Stimulated activated CD8-positive, alpha-beta memory T cell treated with anti-CD3 and anti-CD28 coated beads, Interleukin-7, amount 100 ng/mL, for 1 hour (primary cell): Measurements from ENCODE around the gene GNPTG.
A peak's percentile ranks its signal among the peaks of the same experiment; 100 is the strongest.

Source experiments
- DNase-seq, 2 donors: peaks; one replicate each; pipeline ENCODE4 v3.0.0-alpha.2; 2020; ENCODE audit warnings: low read depth in 2 of 2

GNPTG gene

DNA sequence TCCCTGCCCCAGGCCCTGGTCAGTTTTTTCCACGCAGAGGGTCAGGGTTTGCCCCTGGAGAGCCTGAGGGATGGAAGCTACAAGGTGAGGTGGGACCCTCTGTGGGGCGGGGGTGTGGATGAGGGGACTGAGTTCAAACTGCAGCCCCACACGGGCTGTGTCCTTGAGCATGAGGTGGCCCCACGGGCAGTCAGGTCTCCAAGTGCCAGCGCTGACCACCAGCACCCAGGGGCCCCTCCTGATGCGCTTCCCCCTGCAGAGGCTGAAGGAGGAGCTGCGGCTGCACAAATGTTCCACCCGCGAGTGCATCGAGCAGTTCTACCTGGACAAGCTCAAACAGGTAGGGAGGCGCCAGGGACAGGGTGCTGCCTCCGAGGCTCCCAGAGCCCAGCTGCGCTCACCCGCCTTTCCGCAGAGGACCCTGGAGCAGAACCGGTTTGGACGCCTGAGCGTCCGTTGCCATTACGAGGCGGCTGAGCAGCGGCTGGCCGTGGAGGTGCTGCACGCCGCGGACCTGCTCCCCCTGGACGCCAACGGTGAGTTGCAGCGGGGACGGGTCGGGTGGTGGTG is 4.4 kb upstream of the GNPTG start:
- no peak for DNase-seq

DNA sequence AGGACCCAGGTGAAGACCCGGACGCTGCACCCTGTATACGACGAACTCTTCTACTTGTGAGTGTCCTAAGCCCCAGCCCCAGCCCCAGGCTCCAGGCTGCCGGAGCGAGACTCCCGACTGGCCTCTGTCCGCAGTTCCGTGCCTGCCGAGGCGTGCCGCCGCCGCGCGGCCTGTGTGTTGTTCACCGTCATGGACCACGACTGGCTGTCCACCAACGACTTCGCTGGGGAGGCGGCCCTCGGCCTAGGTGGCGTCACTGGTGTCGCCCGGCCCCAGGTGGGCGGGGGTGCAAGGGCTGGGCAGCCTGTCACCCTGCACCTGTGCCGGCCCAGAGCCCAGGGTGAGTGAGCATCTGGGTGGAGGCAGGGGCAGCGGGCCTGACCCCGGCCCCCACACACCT is 3.8 kb upstream of the GNPTG start:
- no peak for DNase-seq

DNA sequence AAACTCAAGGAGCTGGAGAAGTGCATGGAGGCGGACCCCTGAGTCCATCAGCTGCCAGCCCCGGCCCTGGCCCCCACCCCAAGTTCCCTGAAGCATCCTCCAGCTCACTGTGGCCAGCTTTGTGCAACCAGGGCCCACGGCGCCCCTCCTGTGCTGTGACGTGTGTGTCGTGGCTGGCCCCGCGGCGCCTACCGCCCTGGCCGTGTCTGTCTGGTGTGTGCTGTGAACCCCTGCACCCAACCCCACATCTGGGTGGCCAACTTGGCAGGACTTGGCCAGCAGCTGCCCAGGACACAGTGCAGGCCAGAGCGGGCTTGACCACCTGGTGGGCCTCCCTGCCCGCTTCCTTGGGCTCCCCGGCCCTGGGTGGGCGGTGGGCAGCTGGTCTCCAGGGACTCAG is 3.3 kb upstream of the GNPTG start:
- no peak for DNase-seq

DNA sequence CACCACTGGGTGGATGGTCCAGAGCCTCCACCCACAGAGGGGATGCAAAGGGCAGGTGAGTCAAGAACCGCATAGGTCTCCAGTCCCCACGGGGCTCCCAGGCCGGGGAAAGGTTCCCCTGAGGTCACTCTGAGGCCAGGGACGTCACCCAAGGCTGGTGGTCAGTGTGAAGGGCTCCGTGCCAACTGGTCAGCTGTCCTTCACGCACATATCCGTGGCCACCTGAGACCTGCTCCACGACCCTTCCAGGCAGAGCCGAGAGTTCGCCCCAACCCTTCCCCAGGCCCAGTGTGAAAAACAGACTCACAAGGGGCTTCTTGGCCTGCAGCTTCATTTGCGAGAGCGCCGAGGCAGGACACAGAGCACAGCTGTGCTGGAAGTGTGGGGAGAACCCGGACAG is 2.8 kb upstream of the GNPTG start:
- no peak for DNase-seq

DNA sequence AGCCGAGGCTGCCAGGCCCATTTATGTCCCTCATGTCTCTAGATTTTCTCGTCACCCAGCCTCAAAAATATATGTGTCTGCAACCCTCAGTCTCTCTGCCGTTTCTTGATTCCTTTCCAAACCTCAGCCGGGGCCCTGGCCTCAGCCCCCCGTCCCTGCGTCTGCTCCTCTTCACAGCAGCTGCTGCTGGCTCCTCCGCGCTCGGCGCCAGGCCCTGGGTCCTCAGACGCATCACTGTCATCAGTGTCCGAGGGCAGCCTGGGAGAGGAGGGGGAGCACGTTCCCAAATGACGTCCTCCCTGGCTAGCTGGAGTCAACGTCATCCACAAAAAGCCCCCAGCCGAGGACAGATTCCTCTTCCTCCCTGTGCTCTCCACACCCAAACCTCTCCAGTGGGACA is 2.4 kb upstream of the GNPTG start:
- DNase-seq, result no peak

DNA sequence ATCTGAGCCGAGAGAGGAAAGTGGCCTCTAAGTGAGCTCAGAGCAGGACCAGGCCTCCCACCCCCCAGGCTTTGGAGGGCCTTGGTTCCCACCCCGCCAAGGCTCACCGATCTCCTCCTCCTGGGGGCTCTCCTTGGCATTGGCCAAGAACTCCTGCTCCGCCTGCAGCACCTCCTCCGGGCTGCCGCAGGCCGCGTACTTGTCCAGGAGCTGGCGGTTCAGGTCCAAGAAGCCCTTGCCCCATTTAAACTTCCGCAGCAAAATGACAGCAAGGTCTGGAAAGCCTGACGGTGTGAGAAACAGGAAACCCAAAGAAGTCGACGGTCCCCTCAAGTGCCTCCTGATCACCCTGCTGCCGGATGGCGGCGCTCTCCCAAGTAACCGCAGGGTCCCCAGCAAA is 1.8 kb upstream of the GNPTG start:
- DNase-seq, result no peak

DNA sequence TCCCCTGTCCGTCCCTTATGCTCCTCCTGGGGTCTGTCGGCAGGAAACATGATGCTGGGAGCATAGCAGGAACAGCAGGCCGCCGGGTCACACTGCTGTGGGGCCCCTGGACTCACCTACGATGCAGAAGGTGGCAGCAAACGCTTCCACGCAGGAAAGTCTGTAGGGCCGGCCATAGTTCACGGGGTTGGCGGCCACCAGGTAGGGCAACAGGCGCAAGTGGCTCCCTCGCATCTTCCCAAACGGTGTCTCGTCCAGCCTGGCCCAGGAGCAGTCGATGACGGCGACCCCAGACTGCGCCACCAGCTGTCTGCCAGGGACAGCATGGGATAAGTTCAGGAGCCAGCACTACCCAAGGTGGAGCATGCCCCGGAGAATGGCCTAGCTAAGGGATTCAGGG is 1.0 kb upstream of the GNPTG start:
- no peak for DNase-seq

DNA sequence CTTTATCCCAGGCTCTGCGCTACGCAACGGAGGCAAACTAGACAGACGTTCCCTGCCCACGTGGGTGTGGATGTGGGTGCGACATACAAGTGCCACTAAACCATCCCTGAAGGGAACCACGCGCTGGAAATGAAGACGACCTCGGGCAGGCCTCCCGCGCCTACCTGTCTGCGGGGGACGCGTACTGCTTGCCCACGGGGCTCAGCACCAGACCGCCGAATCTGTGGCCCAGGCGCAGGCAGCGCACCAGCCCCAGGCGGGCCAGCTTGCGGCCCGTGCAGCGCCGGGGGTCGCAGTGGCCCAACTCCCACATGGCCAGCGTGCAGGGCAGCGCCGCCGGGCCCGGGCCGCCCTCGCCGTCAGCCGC is 533 bp upstream of the GNPTG start:
- DNase-seq, result no peak

DNA sequence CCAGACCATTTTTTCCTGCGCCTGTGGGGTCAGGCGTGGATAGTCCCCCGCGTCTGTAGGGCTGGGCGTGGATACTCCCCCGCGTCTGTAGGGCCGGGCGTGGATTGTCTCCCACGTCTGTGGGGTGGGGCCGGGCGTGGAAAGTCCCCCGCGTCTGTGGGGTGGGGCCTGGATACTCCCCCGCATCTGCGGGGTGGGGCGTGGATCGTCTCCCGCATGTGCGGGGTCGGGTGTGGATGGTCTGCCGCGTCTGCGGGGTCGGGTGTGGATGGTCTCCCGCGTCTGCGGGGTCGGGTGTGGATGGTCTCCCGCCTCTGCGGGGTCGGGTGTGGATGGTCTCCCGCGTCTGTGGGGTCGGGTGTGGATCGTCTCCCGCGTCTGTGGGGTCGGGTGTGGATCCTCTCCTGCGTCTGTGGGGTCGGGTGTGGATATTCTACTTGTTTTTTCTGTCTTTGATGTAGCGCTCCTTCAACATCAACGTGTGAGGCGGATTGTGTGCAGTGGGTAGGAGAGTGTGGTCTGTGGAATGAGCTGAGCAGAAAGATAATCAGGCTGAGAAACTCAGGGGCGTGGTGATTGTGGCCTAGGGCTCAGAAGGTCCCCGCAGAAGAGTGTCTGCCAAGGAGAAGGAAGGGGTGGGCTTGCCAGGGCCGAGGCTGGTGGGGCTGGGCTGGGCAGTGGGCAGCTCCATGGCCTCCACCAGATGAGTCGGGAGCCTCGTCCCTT is 3.2 kb downstream of the GNPTG start:
- DNase-seq, result no peak

DNA sequence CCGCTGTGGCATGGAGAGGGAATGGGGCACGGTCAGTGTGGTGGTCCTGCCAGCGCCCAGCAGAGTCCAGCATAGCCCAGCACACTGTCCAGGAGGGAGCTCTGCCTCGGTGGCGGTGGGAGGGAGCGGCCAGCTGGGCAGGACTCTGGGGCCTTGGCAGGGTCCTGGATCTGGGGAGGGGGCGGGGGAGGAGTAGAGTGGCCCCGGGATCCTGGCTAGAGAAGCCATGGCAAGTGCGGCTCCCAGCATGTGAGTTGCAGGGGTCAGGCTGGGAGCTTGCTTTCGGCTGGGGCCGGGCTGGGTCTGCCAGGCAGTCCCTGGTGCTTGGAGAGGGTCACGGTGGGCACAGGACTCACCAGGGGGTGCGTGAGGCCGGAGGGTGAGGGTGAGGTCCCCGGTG is 3.9 kb downstream of the GNPTG start:
- DNase-seq, result no peak

DNA sequence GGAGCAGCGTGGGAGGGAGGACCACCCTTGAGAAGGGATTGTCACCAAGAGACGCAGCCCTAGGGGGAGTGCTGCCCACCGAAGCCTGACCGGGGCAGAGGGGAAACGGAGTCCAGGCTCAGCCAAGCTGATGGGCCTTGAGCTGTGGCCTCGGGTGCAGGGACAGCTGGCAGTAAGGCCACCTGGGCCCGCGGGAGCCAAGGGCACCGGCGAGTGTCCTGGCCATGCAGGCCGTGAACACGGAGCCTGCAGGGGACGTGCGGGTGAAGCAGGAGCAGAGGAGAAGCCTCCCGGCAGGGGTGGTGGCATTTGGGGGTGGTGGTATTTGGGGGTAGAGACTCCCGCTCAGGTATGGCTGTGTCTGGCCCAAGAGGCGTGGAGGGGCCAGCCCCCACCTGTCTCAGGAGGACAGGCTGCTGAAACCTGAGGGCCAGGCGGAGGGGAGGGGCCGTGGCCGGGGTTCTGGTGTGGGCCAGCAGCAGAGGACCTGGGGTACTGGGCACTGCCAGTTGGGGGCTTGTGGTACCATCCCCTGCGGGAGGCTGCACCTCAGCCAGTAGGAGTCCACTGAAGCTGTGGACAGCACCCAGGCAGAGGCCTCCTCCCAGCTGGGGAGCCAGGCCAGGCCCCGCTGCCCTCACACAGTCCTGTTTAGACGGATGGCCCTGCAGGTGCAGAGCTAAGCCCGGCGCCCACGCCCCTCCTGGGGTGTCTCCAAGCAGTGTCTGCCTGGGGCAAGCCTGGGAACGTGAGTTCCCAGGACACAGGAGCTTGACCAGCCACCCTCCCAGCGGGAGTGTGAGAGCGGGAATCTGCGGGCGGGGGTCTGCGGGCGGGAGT is 4.5 kb downstream of the GNPTG start:
- DNase-seq, result no peak

DNA sequence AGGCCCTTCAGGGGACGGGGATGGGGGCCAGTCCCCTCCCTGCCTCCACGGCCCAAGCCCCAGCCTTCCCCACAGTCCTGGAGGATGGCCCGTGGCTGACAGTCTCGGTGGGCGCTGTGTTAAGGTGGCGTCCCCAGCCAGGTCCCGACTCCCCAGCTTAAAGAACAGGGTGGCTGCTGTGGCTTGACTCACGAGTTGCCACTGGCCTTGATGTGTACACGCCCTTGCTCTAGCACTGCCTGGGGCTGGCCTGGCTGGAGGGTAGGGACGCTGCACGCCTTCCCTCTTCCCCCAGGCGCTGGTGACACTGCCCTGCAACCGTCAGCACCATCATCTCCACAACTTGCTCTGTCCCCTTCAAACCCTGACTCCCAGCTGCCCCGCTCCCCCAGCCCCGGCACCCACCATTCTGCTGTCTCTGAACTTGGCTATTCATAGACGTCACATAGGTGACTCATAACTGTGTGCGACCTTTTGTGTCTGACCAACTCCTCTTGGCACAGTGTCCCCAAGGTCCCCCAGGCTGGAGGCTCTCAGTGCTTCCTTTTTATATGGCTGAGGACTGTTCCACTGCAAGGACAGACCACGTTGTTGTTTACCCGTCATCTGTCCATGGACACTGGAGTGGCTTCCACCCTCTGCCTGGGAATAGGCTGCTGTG is 6.3 kb downstream of the GNPTG start:
- DNase-seq, result no peak

DNA sequence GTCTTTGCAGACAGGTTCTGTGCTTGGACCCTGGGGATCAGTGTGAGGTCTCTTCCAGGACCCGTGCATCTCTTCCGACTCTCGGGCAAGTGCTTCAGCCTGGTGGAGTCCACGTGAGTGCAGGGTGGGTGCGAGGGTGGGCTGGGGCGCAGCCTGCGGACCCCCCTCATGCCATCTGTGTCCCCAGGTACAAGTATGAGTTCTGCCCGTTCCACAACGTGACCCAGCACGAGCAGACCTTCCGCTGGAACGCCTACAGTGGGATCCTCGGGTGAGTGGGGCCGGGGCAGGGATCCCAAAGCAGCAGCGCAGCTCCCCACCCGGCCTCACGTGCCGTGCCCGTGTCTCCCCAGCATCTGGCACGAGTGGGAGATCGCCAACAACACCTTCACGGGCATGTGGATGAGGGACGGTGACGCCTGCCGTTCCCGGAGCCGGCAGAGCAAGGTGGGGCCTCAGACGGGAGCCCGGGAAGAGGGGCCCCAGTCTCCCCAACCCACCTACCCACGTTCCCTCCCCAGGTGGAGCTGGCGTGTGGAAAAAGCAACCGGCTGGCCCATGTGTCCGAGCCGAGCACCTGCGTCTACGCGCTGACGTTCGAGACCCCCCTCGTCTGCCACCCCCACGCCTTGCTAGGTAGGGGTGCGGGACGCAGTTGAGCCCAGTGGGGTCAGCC is 10.1 kb downstream of the GNPTG start:
- DNase-seq, result no peak

DNA sequence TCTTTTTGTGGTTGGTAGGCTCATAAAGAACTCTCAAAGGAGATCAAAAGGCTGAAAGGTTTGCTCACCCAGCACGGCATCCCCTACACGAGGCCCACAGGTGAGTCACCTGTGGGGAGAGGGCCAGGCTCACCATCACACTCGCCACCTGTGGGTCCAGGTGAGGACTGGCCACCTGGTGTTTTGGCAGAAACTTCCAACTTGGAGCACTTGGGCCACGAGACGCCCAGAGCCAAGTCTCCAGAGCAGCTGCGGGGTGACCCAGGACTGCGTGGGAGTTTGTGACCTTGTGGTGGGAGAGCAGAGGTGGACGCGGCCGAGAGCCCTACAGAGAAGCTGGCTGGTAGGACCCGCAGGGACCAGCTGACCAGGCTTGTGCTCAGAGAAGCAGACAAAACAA is 11.1 kb downstream of the GNPTG start:
- DNase-seq, result no peak

DNA sequence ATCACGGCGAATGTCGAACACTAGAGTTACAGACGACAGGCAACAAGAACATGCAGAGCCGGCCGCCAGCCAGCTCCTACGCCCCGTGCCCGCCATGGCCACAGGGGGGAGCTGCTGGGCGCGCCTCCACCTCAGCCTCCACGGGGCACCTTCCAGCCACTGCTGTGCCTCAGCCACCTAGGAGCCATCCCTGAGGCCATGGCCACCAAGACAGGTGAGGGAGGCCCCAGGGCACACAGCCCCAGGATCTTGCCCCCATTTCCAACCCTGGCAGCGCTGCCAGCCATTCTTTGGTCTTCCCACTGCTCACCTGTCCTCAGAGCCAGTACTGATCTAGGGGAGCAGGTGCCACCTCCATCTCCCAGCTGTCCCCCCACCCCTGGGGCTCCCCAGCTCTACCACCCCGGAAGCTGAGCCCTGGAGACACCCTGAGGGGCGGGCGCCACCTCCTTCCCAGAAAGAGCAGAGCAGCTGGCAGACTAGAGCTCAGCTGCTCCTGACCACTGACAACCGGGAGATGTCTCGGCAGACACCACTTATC is 11.8 kb downstream of the GNPTG start:
- DNase-seq, result peak in 1 of 2 donors; percentile 43

DNA sequence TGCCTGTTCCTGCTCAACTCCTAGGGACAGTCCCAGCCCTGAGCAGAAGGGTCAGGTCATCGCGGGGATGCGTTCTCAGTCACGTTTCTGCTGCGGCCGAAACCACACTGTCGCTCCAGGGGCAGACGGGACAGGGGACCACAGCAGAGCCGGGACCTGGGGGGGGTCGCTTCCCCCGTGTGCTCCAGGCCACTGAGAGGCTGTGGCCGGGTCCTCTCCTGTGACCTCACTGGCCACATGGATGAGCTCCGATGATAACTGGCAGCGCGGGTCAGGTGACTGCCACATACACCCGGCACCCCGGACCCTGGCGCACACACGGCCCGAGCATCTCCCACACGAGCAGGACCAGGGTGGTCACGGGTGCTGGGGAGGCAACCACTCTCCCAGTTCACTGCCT is 12.8 kb downstream of the GNPTG start:
- no peak for DNase-seq

DNA sequence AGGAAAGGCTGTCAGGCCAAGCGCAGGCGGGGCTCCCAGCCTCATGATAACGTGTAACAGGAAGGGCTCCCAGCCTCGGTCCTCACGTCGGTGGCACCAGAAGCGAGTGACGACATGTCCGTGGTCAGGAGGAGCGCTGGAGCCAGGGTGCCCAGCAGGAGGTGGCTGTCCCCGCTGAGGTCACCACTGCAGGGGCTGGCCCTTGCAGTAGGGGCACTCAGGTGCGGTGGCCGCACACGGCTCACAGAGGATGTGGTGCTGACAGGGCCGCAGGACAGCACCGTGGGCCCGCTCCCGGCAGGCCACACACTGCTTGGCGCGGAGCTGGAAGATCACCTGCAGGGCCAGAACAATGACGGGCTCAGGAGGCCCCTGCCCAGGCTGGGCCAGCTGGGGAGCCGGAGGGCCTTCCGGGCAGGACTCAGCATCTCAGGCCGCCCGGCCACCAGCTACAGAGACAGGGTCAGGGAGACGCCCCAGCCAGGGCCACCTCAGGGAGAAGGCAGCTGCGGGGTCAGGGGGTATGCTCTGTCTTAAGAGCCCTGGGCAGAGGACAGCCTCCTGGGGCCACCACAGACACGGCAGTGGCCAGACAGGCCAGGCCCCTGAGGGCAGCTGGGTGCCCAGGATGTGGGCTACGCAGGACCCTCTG is 14.5 kb downstream of the GNPTG start:
- DNase-seq, result no peak

DNA sequence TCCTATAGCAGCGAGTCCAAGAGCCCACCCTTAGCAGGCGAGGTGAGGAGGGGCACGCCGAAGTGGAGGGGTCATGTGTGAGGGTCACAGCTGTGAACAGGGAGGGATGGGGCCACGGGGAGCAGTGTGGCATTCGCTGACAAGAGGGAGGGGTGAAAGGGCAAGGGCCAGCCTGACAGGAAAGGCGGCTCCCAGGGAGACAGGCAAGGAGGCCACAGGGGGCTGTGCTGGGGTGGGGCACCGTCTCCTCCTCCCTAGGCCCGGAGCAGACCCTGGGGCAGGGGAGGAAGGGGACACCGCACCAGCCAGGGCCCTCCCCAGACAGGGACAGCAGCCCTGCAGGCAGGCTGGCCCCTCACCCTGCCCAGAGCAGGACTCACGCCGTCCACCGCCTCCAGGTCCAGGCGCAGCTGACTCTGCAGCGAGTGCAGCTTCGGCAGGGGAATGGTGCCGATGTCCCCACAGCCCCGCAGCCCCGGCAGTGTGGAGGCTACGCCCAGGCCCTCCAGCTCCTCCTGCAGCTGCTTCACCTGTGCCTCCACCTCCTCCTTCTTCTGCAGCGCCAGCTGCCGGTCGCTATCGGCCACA is 15.1 kb downstream of the GNPTG start:
- DNase-seq, result no peak

DNA sequence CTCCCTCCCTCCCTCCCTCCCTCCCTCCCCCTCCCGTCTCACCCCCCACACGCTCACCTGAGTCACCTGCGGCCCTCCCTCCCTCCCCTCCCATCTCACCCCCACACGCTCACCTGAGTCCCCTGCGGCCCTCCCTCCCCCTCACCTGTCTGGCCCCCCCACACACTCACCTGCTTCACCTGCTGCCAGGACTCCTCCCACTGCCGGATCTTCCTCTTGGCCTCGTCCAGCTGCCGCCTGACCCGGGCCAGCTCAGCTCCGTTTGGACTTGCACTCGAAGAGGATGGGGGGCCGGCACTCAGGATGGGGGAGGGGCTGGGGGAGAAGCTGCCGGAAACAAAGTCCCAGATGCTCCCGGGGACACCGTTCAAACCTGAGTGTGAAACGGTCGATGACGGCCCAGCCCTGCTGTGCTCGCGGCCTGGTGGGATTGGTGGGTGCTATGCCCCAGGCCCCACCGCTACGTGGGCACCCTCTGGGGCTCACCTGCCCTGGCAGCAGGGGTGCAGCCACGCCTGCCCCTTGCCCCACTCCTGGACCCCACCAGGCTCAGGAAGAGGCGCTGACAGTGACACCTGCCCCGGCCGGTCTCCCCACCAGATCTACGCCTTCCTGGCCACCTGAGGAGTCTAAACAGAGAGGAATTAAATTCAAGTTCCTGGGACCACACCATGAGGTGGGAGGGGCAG is 15.9 kb downstream of the GNPTG start:
- no peak for DNase-seq
